Body of pancreas (tissue), 4 donors: ENCODE data around the gene FTCD. TPM values are rescaled to one million over a fixed set of nuclear protein-coding genes. Genes with fewer than 3 reads are reported as not detected.
"Not testable (repeated sequence)": the region's sequence is repeated elsewhere in the genome, so short reads cannot be mapped to it uniquely, and the experiment has no call there.

Source experiments
- ATAC-seq: fragments of 150-250 bp; one replicate; pipeline ENCODE4 v1.9.1; 2016
- DNase-seq, 4 donors: peaks; one replicate each; pipeline ENCODE4 v3.0.0-alpha.2; 2019
- H3K27ac ChIP-seq, 4 donors: fragments of 200-600 bp; sonication (generic); 1 replicate in 3 of 4; 2 replicates in 1 of 4; pipeline versions ENCODE4 v1.5.1 to v1.6.1; 2016 to 2019; ENCODE audit warnings: mild to moderate bottlenecking in 1 of 4, mixed read lengths in 1 of 4, moderate library complexity in 1 of 4
- H3K27me3 ChIP-seq, 2 donors: fragments of 200-600 bp; sonication (generic); one replicate each; pipeline ENCODE4 v1.6.0; 2016; ENCODE audit warnings: mild to moderate bottlenecking in 1 of 2
- H3K36me3 ChIP-seq, 2 donors: fragments of 200-600 bp; sonication (generic); replicated peaks in 1 of 2; 2 replicates each; pipeline ENCODE4 v1.5.1; 2016; ENCODE audit warnings: low read depth in 2 of 2; ENCODE audit not compliant: insufficient read depth in 1 of 2
- H3K4me1 ChIP-seq: fragments of 200-600 bp; sonication (generic); one replicate; pipeline ENCODE4 v1.6.0; 2016
- H3K4me3 ChIP-seq, 2 donors: fragments of 200-600 bp; sonication (generic); 1 replicate in 1 of 2; 2 replicates in 1 of 2; pipeline ENCODE4 v1.5.1; 2016 to 2019
- H3K9me3 ChIP-seq, 3 donors: fragments of 200-600 bp; sonication (generic); 1 replicate in 2 of 3; 2 replicates in 1 of 3; pipeline ENCODE4 v1.5.1; 2016
- CTCF ChIP-seq, 7 experiments: fragments of 450-650 bp in 4 of 7; fragments of 200-600 bp in 3 of 7; sonication (generic) in 3 of 7; IDR thresholded peaks; one replicate each; pipeline ENCODE4 v1.5.1; 2016 to 2019; ENCODE audit warnings: antibody characterized with exemption in 7 of 7
- POLR2A ChIP-seq, 3 donors: fragments of 450-650 bp; IDR thresholded peaks; one replicate each; pipeline ENCODE4 v1.6.1; 2016; ENCODE audit warnings: antibody characterized with exemption in 3 of 3, mild to moderate bottlenecking in 2 of 3
- WGBS, 2 donors: methylation state at CpG; one replicate each; pipeline ENCODE4 v1.1.5; 2017; 5-methylcytosine and 5-hydroxymethylcytosine counted together
- intact Hi-C: fragments of 100-400 bp; cut with DNase I; formaldehyde crosslinking; loops from one replicate; pipeline ENCODE4 v1.15.1; 2023
- total RNA-seq, 2 donors: library from RNA; depleted of rRNA; stranded (reverse); fragments of >200 nt; gene quantifications; one replicate each; pipeline ENCODE4 v1.1.0, GENCODE V29; 2016

Gene FTCD
- total RNA-seq, 2 donors from 2014 or later: 0.33 TPM; not detected in 1

- H3K4me3 ChIP-seq: no peak overlapping the region
- TF ChIP-seq CTCF (IDR thresholded peaks at IDR 0.05): no peak
- no peak for TF ChIP-seq POLR2A (IDR thresholded peaks at IDR 0.05)
- no peaks in the 10 kb centered on the region for H3K9me3 ChIP-seq
- WGBS, 2 donors: 85 to 91% methylated on average over 44 to 45 of the region's 45 CpGs
- H3K36me3 ChIP-seq: no peaks in the 10 kb centered on the region
- peaks cover 7% of the 10 kb centered on the region for H3K4me1 ChIP-seq
- no peak overlapping the region for H3K27ac ChIP-seq
- H3K27me3 ChIP-seq: no peaks in the 10 kb centered on the region
- ATAC-seq (no peak), DNase-seq (no peak)
- intact Hi-C loops: no loop called here
Measured at GRCh38 chr21:46141767-46142581, 13.4 kb downstream of the FTCD start.

- DNase-seq, H3K36me3 ChIP-seq, ATAC-seq, H3K4me1 ChIP-seq, intact Hi-C loops, H3K27ac ChIP-seq, H3K27me3 ChIP-seq, H3K4me3 ChIP-seq, H3K9me3 ChIP-seq: not testable (repeated sequence)
- 30 to 45% methylated on average over 29 of the region's 29 CpGs for whole genome bisulfite sequencing, 2 donors
Measured at GRCh38 chr21:46140352-46141003, 14.9 kb downstream of the FTCD start.

GRCh38 chr21:46139686-46140085 lies 15.7 kb downstream of the FTCD start:
- WGBS, 2 donors: 69 to 76% methylated on average over 14 to 15 of the region's 15 CpGs
- Histone ChIP-seq H3K27ac (no peak overlapping the region), H3K4me1 (peaks cover 7% of the 10 kb centered on the region), H3K27me3 (no peaks in the 10 kb centered on the region), H3K4me3 (no peak overlapping the region), H3K9me3 (no peaks in the 10 kb centered on the region), H3K36me3 (no peaks in the 10 kb centered on the region)
- no peak for ATAC-seq
- no peak for TF ChIP-seq POLR2A (IDR thresholded peaks at IDR 0.05)
- no peak for TF ChIP-seq CTCF (IDR thresholded peaks at IDR 0.05)
- no peak for DNase-seq
- intact Hi-C loops: no loop called here

- no peak for DNase-seq
- intact Hi-C loops: no loop called here
- Histone ChIP-seq H3K27me3 (no peaks in the 10 kb centered on the region), H3K36me3 (no peaks in the 10 kb centered on the region), H3K4me1 (peaks cover under 1% of the 10 kb centered on the region), H3K27ac (no peak overlapping the region), H3K9me3 (no peaks in the 10 kb centered on the region), H3K4me3 (no peak overlapping the region)
- TF ChIP-seq POLR2A (IDR thresholded peaks at IDR 0.05): no peak
- TF ChIP-seq CTCF (IDR thresholded peaks at IDR 0.05): no peak
- ATAC-seq: no peak
- WGBS, 2 donors: 71 to 80% methylated on average over 1 to 28 of the region's 28 CpGs
Measured at GRCh38 chr21:46138383-46138970, 16.9 kb downstream of the FTCD start.

- ATAC-seq: no peak
- H3K27ac ChIP-seq: no peak overlapping the region
- H3K4me1 ChIP-seq: no peaks in the 10 kb centered on the region
- no peaks in the 10 kb centered on the region for H3K9me3 ChIP-seq
- DNase-seq: no peak
- H3K36me3 ChIP-seq: no peaks in the 10 kb centered on the region
- WGBS, 2 donors: 54 to 73% methylated on average over 7 of the region's 7 CpGs
- intact Hi-C loops: no loop called here
- H3K27me3 ChIP-seq: no peaks in the 10 kb centered on the region
- no peak overlapping the region for H3K4me3 ChIP-seq
- TF ChIP-seq CTCF (IDR thresholded peaks at IDR 0.05): no peak
- TF ChIP-seq POLR2A (IDR thresholded peaks at IDR 0.05): no peak
Measured at GRCh38 chr21:46137908-46138307, 17.5 kb downstream of the FTCD start.
